HG03095 (cell line): ENCODE data around the gene PAK1.
"Not testable (repeated sequence)": the region's sequence is repeated elsewhere in the genome, so short reads cannot be mapped to it uniquely, and the experiment has no call there.

Source experiments
- ATAC-seq: cut with Tn5 transposase; IDR thresholded peaks from one replicate; pipeline ENCODE4 v1.9.1; 2021; ENCODE audit warnings: moderate library complexity; ENCODE audit not compliant: unreplicated experiment

The PAK1 gene

GRCh38 chr11:77407613-77408012, 66.3 kb downstream of the PAK1 start:
- ATAC-seq = no peak

GRCh38 chr11:77406396-77406795, 67.5 kb downstream of the PAK1 start:
- no peak for ATAC-seq

GRCh38 chr11:77403211-77403610, 70.7 kb downstream of the PAK1 start:
- no peak for ATAC-seq

GRCh38 chr11:77402218-77402556, 71.7 kb downstream of the PAK1 start:
- ATAC-seq = no peak

- ATAC-seq = no peak
Observed at GRCh38 chr11:77401486-77402217, 72.2 kb downstream of the PAK1 start.

- ATAC-seq = no peak
Observed at GRCh38 chr11:77400775-77401449, 73.0 kb downstream of the PAK1 start.

GRCh38 chr11:77400271-77400670, 73.6 kb downstream of the PAK1 start:
- ATAC-seq = no peak

- ATAC-seq = no peak
Observed at GRCh38 chr11:77397631-77398030, 76.3 kb downstream of the PAK1 start.

- no peak for ATAC-seq
Observed at GRCh38 chr11:77396911-77397310, 77.0 kb downstream of the PAK1 start.

- no peak for ATAC-seq
Observed at GRCh38 chr11:77396305-77396704, 77.6 kb downstream of the PAK1 start.

GRCh38 chr11:77395460-77396173, 78.3 kb downstream of the PAK1 start:
- ATAC-seq = no peak

- no peak for ATAC-seq
Observed at GRCh38 chr11:77392842-77393241, 81.1 kb downstream of the PAK1 start.

GRCh38 chr11:77387701-77388100, 86.2 kb downstream of the PAK1 start:
- ATAC-seq = no peak

GRCh38 chr11:77386178-77386577, 87.7 kb downstream of the PAK1 start:
- ATAC-seq = no peak

- not testable (repeated sequence) for ATAC-seq
Observed at GRCh38 chr11:77385255-77385771, 88.6 kb downstream of the PAK1 start.

GRCh38 chr11:77384571-77384970, 89.3 kb downstream of the PAK1 start:
- ATAC-seq = no peak

GRCh38 chr11:77383349-77383748, 90.5 kb downstream of the PAK1 start:
- not testable (repeated sequence) for ATAC-seq

GRCh38 chr11:77381729-77382665, 91.9 kb downstream of the PAK1 start:
- no peak for ATAC-seq

- ATAC-seq = no peak
Observed at GRCh38 chr11:77379934-77380333, 94.0 kb downstream of the PAK1 start.

- no peak for ATAC-seq
Observed at GRCh38 chr11:77379253-77379652, 94.6 kb downstream of the PAK1 start.

GRCh38 chr11:77377734-77378133, 96.2 kb downstream of the PAK1 start:
- ATAC-seq = no peak
